ENCODE results near the gene KLHL10. TPM values are rescaled to one million over a fixed set of nuclear protein-coding genes. Genes with fewer than 3 reads are reported as not detected.
A peak's percentile ranks its signal among the peaks of the same experiment; 100 is the strongest.
"Not testable (repeated sequence)": the region's sequence is repeated elsewhere in the genome, so short reads cannot be mapped to it uniquely, and the experiment has no call there.

KLHL10 gene
- total RNA-seq, 1 experiment from 2014 or later: not detected

- peak; percentile 91 for DNase-seq (ENCODE audit: low read depth)
- in situ Hi-C loops (cut with HindIII; ENCODE audit: low pct_unique_long_range_greater_than_20kb, low sequenced_read_pairs): loop anchor here (25.0 kb wide), 1 partner anchor 99 kb away; the partner anchor contains the start of gene GAST
These were observed 25.9 kb upstream of the KLHL10 start, which contains the start of gene P3H4 for GRCh38 chr17:41811549-41812380. Gene P3H4 (minus strand): TSS chr17:41811949. CDS start chr17:41811915, 34 bp downstream.

GRCh38 chr17:41812381-41813151, 25.1 kb upstream of the KLHL10 start, which contains the start of gene FKBP10:
Gene FKBP10 (plus strand): TSS chr17:41813004. CDS start chr17:41813035, 31 bp downstream.
- in situ Hi-C loops (cut with HindIII; ENCODE audit: low pct_unique_long_range_greater_than_20kb, low sequenced_read_pairs): loop anchor here (25.0 kb wide), 1 partner anchor 100 kb away; the partner anchor contains the start of gene GAST

GRCh38 chr17:41813152-41813680, 24.4 kb upstream of the KLHL10 start:
- in situ Hi-C loops (cut with HindIII; ENCODE audit: low pct_unique_long_range_greater_than_20kb, low sequenced_read_pairs): loop anchor here (25.0 kb wide), 1 partner anchor 101 kb away; the partner anchor contains the start of gene GAST
- no peak for DNase-seq (ENCODE audit: low read depth)

More at GRCh38 chr17:41812381-41813151, 25.1 kb upstream of the KLHL10 start, which contains the start of gene FKBP10:
- peak; percentile 91 for DNase-seq (ENCODE audit: low read depth)

- DNase-seq (ENCODE audit: low read depth): no peak
- in situ Hi-C loops (cut with HindIII; ENCODE audit: low pct_unique_long_range_greater_than_20kb, low sequenced_read_pairs): loop anchor here (25.0 kb wide), 1 partner anchor 101 kb away; the partner anchor contains the start of gene GAST
These were observed 23.9 kb upstream of the KLHL10 start for GRCh38 chr17:41813699-41814124.

- in situ Hi-C loops (cut with HindIII; ENCODE audit: low pct_unique_long_range_greater_than_20kb, low sequenced_read_pairs): loop anchor here (25.0 kb wide), 1 partner anchor 102 kb away; the partner anchor contains the start of gene GAST
These were observed 23.4 kb upstream of the KLHL10 start for GRCh38 chr17:41814195-41814594.

DNA sequence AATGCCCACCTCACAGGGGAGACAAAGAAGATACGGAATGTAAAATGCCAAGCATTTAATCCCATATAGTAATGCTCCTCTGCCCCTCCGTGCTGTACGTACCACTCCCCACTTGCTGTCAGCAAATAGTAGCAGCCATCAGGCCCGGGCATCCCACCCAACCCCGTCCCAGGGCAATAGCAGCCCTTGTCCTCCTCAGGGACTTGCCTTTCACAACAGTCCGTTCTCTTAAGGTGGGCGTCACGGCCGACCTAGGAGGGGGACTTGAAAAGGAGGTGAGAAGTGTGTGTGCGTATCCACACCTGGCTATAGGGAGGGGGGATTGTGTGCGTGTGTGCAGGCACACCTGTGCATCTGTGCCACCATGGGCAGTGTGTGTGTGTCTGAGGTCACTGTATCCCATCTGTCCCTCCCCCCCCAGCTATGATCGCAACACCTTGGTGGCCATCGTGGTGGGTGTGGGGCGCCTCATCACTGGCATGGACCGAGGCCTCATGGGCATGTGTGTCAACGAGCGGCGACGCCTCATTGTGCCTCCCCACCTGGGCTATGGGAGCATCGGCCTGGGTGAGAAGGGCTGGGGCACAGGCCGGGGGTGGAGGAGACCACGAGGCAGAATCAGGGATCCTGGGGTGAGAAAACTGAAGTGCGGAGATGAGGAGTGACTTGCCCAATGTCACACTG, 20.8 kb upstream of the KLHL10 start:
- no peak for DNase-seq (ENCODE audit: low read depth)
- in situ Hi-C loops (cut with HindIII; ENCODE audit: low pct_unique_long_range_greater_than_20kb, low sequenced_read_pairs): loop anchor here (25.0 kb wide), 1 partner anchor 104 kb away; the partner anchor contains the start of gene GAST

More at GRCh38 chr17:41814195-41814594, 23.4 kb upstream of the KLHL10 start:
- peak; percentile 79 for DNase-seq (ENCODE audit: low read depth)

DNA sequence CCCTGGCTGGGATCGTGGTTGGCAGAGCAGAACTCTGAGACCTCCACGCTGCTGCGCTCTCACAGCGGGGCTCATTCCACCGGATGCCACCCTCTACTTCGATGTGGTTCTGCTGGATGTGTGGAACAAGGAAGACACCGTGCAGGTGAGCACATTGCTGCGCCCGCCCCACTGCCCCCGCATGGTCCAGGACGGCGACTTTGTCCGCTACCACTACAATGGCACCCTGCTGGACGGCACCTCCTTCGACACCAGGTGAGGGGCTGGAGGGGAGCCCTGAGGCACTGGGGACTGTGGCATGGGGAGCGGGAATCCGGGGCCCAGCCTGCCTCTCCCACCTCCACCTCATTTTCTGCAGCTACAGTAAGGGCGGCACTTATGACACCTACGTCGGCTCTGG, 19.6 kb upstream of the KLHL10 start:
- in situ Hi-C loops (cut with HindIII; ENCODE audit: low pct_unique_long_range_greater_than_20kb, low sequenced_read_pairs): loop anchor here (25.0 kb wide), 1 partner anchor 106 kb away; the partner anchor contains the start of gene GAST
- no peak for DNase-seq (ENCODE audit: low read depth)

- DNase-seq (ENCODE audit: low read depth): no peak
- in situ Hi-C loops (cut with HindIII; ENCODE audit: low pct_unique_long_range_greater_than_20kb, low sequenced_read_pairs): loop anchor here (25.0 kb wide), 1 partner anchor 109 kb away; the partner anchor contains the start of gene GAST
These were observed 15.8 kb upstream of the KLHL10 start for GRCh38 chr17:41821776-41822175.

DNA sequence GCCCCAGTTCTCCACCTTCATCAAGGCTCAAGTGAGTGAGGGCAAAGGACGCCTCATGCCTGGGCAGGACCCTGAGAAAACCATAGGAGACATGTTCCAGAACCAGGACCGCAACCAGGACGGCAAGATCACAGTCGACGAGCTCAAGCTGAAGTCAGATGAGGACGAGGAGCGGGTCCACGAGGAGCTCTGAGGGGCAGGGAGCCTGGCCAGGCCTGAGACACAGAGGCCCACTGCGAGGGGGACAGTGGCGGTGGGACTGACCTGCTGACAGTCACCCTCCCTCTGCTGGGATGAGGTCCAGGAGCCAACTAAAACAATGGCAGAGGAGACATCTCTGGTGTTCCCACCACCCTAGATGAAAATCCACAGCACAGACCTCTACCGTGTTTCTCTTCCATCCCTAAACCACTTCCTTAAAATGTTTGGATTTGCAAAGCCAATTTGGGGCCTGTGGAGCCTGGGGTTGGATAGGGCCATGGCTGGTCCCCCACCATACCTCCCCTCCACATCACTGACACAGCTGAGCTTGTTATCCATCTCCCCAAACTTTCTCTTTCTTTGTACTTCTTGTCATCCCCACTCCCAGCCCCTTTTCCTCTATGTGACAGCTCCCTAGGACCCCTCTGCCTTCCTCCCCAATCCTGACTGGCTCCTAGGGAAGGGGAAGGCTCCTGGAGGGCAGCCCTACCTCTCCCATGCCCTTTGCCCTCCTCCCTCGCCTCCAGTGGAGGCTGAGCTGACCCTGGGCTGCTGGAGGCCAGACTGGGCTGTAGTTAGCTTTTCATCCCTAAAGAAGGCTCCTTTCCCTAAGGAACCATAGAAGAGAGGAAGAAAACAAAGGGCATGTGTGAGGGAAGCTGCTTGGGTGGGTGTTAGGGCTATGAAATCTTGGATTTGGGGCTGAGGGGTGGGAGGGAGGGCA, 15.1 kb upstream of the KLHL10 start:
- in situ Hi-C loops (cut with HindIII; ENCODE audit: low pct_unique_long_range_greater_than_20kb, low sequenced_read_pairs): loop anchor here (25.0 kb wide), 1 partner anchor 110 kb away; the partner anchor contains the start of gene GAST
- DNase-seq (ENCODE audit: low read depth): no peak

GRCh38 chr17:41823141-41823524, 14.5 kb upstream of the KLHL10 start:
- no peak for DNase-seq (ENCODE audit: low read depth)
- in situ Hi-C loops (cut with HindIII; ENCODE audit: low pct_unique_long_range_greater_than_20kb, low sequenced_read_pairs): loop anchor here (25.0 kb wide), 1 partner anchor 111 kb away; the partner anchor contains the start of gene GAST

DNA sequence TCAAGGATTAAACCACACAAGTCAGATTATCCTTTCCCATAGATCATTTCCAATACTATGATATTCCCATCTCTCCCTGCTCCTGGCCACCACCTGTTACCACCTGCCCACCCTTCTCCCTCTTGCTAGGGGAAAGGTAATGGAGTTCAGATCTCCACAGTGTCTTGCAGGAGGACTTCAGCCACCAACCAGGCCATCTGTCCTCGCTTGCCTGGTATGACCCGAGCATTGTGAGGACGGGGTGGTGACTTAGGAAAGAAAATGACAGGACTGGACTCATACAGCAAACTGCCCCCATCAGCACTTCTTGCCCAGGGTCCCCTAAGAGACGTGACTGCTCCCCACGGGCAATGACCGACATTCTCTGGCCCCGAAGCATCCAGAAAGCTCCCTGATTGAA, 14.0 kb upstream of the KLHL10 start:
- in situ Hi-C loops (cut with HindIII; ENCODE audit: low pct_unique_long_range_greater_than_20kb, low sequenced_read_pairs): loop anchor here (25.0 kb wide), 1 partner anchor 111 kb away; the partner anchor contains the start of gene GAST
- DNase-seq (ENCODE audit: low read depth): no peak

DNA sequence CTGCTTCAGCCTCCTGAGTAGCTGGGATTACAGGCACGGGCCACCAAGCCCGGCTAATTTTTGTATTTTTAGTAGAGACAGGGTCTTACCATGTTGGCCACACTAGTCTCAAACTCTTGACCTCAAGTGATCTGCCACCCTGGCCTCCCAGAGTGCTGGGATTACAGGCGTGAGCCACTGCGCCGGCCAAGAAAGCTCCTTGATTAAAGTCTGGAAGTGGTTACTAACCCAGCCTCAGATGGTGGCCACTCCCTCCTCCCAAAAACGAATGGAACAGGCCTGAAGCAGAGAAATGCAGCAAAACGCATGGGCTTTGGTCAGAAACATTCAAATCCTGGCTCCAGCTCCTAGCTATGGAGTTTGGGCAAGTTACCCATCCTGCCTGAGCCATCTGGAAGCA, 13.5 kb upstream of the KLHL10 start:
- in situ Hi-C loops (cut with HindIII; ENCODE audit: low pct_unique_long_range_greater_than_20kb, low sequenced_read_pairs): loop anchor here (25.0 kb wide), 1 partner anchor 112 kb away; the partner anchor contains the start of gene GAST
- DNase-seq (ENCODE audit: low read depth): no peak

DNA sequence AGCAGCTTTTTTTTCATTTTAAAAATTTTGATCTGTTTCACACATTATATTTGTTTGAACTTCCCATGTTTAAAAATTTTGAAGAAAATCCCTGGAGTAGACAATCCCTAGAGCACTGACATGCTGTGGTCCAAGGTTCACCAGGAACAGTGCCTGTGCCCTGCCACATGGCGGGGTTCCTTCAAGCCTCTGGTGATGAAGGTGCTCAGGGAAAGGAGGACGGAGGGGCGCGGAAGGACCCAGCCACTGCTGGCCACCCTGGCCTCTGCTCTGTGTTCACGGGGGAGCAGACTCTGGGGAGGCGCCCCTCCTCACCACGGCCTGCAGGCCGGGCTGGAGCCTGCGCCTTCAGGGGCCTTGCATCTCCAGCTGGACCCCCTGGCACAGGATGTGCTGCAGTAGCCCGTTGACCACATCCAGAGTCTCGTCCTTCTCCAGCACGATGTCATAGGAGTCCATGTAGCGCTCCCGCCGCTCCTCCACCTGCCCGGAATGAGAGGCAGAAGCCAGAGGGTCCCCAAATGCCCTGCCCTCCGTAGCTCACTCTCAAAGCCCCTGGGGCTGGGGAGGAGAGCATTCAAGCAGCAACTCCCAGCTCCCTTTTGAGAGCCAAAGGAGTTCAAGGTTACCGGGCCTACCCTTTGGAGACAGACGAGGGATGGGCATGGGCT, 12.3 kb upstream of the KLHL10 start:
- in situ Hi-C loops (cut with HindIII; ENCODE audit: low pct_unique_long_range_greater_than_20kb, low sequenced_read_pairs): no loop called here
- DNase-seq (ENCODE audit: low read depth): no peak

- in situ Hi-C loops (cut with HindIII; ENCODE audit: low pct_unique_long_range_greater_than_20kb, low sequenced_read_pairs); DNase-seq (ENCODE audit: low read depth): not testable (repeated sequence)
These were observed 7.7 kb upstream of the KLHL10 start for GRCh38 chr17:41829961-41830360.

- no peak for DNase-seq (ENCODE audit: low read depth)
- in situ Hi-C loops (cut with HindIII; ENCODE audit: low pct_unique_long_range_greater_than_20kb, low sequenced_read_pairs): no loop called here
These were observed 2.3 kb upstream of the KLHL10 start for GRCh38 chr17:41835214-41835799.
